ENCODE measurements around the gene SNX19.

Gene SNX19

GRCh38 chr11:130904380-130904779 lies 11.9 kb downstream of the SNX19 start:
- peak; percentile 9 for DNase-seq

GRCh38 chr11:130902380-130902779 lies 13.9 kb downstream of the SNX19 start:
- DNase-seq, result no peak

GRCh38 chr11:130899106-130899505 lies 17.2 kb downstream of the SNX19 start:
- no peak for DNase-seq

GRCh38 chr11:130897262-130898182 lies 18.8 kb downstream of the SNX19 start:
- DNase-seq, result peak; percentile 93

- peak; percentile 66 for DNase-seq
These were observed 21.8 kb downstream of the SNX19 start for GRCh38 chr11:130894322-130895025.

GRCh38 chr11:130892861-130893260 lies 23.4 kb downstream of the SNX19 start:
- no peak for DNase-seq

GRCh38 chr11:130891326-130891725 lies 25.0 kb downstream of the SNX19 start:
- no peak for DNase-seq

- no peak for DNase-seq
These were observed 26.1 kb downstream of the SNX19 start for GRCh38 chr11:130890039-130890745.

- no peak for DNase-seq
These were observed 27.5 kb downstream of the SNX19 start for GRCh38 chr11:130888790-130889189.

GRCh38 chr11:130886704-130887103 lies 29.6 kb downstream of the SNX19 start:
- DNase-seq, result no peak

- DNase-seq, result peak; percentile 10
These were observed 34.1 kb downstream of the SNX19 start for GRCh38 chr11:130882138-130882551.

- DNase-seq, result no peak
These were observed 34.7 kb downstream of the SNX19 start for GRCh38 chr11:130881475-130882137.

- DNase-seq, result no peak
These were observed 36.4 kb downstream of the SNX19 start for GRCh38 chr11:130879836-130880235.

GRCh38 chr11:130876931-130877915 lies 39.1 kb downstream of the SNX19 start:
- DNase-seq, result no peak

- DNase-seq, result no peak
These were observed 40.2 kb downstream of the SNX19 start for GRCh38 chr11:130876100-130876499.

- DNase-seq, result no peak
These were observed 41.2 kb downstream of the SNX19 start for GRCh38 chr11:130874955-130875531.

GRCh38 chr11:130874396-130874795 lies 41.9 kb downstream of the SNX19 start:
- no peak for DNase-seq

GRCh38 chr11:130873761-130874160 lies 42.5 kb downstream of the SNX19 start:
- peak; percentile 58 for DNase-seq

- peak; percentile 57 for DNase-seq
These were observed 43.3 kb downstream of the SNX19 start for GRCh38 chr11:130872981-130873380.

- DNase-seq, result no peak
These were observed 43.8 kb downstream of the SNX19 start for GRCh38 chr11:130872513-130872912.

- no peak for DNase-seq
These were observed 44.2 kb downstream of the SNX19 start for GRCh38 chr11:130872102-130872501.

Data from fibroblast of skin of right quadriceps (primary cell).